MCF 10A (cell line): ENCODE data around the gene GSG1L. TPM values are rescaled to one million over a fixed set of nuclear protein-coding genes. Genes with fewer than 3 reads are reported as not detected.
"Not testable (repeated sequence)": the region's sequence is repeated elsewhere in the genome, so short reads cannot be mapped to it uniquely, and the experiment has no call there.

Experiments
- BruUV-seq: library from RNA; stranded (reverse); fragments of 400-500 nt; replicated peaks from 2 replicates; lab custom pipeline; 2021; lab: Mats Ljungman, UMichigan
- CTCF ChIA-PET: fragments of 300-600 bp; sonication (Branson Sonifier 250); formaldehyde crosslinking; extraction: SDS; loops from one replicate; lab custom pipeline; 2021; ENCODE audit warnings: antibody characterized with exemption, inconsistent platforms; lab: Yijun Ruan, JAX
- POLR2A ChIA-PET: fragments of 300-600, 350-650 bp; sonication (Branson Sonifier 250); formaldehyde crosslinking; extraction: SDS; loops from one replicate; lab custom pipeline; 2020; ENCODE audit warnings: antibody characterized with exemption, inconsistent platforms; lab: Yijun Ruan, JAX
- DNase-seq: peaks from one replicate; pipeline ENCODE4 v3.0.0-alpha.2; 2018; ENCODE audit not compliant: unreplicated experiment
- H3K27ac Mint-ChIP-seq: one replicate; pipeline ENCODE4 v1.8.0; 2022; ENCODE audit warnings: mild to moderate bottlenecking, low read depth, mixed read lengths; ENCODE audit not compliant: unreplicated experiment
- H3K27me3 Mint-ChIP-seq: one replicate; pipeline ENCODE4 v1.8.0; 2022; ENCODE audit warnings: mixed read lengths; ENCODE audit not compliant: insufficient read depth, unreplicated experiment
- H3K36me3 Mint-ChIP-seq: one replicate; pipeline ENCODE4 v1.8.0; 2022; ENCODE audit warnings: mild to moderate bottlenecking, moderate library complexity, mixed read lengths; ENCODE audit not compliant: insufficient read depth, unreplicated experiment
- H3K4me1 Mint-ChIP-seq: one replicate; pipeline ENCODE4 v1.8.0; 2022; ENCODE audit warnings: mixed read lengths; ENCODE audit not compliant: insufficient read depth, unreplicated experiment
- H3K4me3 Mint-ChIP-seq: one replicate; pipeline ENCODE4 v1.8.0; 2022; ENCODE audit warnings: mild to moderate bottlenecking, moderate library complexity, mixed read lengths; ENCODE audit not compliant: unreplicated experiment
- H3K9me3 Mint-ChIP-seq: one replicate; pipeline ENCODE4 v1.8.0; 2022; ENCODE audit warnings: mixed read lengths; ENCODE audit not compliant: unreplicated experiment
- CTCF ChIP-seq: fragments of 200-600 bp; IDR thresholded peaks from one replicate; pipeline ENCODE4 v1.8.0; 2022; ENCODE audit warnings: antibody characterized with exemption, mild to moderate bottlenecking; ENCODE audit not compliant: unreplicated experiment
- intact Hi-C: fragments of 100-400 bp; cut with micrococcal nuclease; formaldehyde crosslinking; loops from 2 replicates; pipeline ENCODE4 v1.14.1; 2022
- total RNA-seq: library from RNA; stranded (reverse); gene quantifications from 2 replicates; pipeline ENCODE4 v1.2.3, GENCODE V29; 2022

Gene GSG1L
- total RNA-seq, 1 experiment from 2014 or later, result not detected

DNA sequence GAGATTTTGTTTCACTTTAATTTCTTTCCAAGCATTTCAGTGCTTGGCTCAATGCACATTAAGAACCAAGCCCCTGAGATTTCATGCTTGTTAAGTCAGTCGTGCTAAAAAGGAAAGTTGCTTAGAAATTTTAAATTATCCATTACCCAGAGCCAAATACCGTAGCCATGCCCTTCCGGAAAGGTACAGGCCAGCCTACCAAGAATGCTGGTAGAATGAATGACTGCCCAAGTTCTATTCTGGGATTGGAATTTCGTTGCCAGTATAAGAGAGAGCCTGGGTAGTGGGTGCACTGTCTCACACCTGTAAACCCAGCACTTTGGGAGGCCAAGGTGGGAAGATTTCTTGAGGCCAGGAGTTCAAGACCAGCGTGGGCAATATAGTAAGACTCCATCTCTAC lies 319.6 kb downstream of the GSG1L start:
- BruUV-seq, result no TSS peak
- H3K4me1 Mint-ChIP-seq, result peaks cover 4% of the 10 kb centered on the region
- intact Hi-C loops, result no loop called here
- no peak overlapping the region for H3K27ac Mint-ChIP-seq
- POLR2A ChIA-PET, result no interaction called here
- CTCF ChIA-PET, result interaction anchor here (0.6 kb wide), 1 partner anchor 50 kb away, joined by 3 read pairs; no protein-coding TSS in a partner anchor
- H3K9me3 Mint-ChIP-seq, result no peaks in the 10 kb centered on the region
- no peak for TF ChIP-seq CTCF
- H3K4me3 Mint-ChIP-seq, result no peak overlapping the region
- DNase-seq, result no peak
- H3K36me3 Mint-ChIP-seq, result peaks cover 12% of the 10 kb centered on the region
- no peaks in the 10 kb centered on the region for H3K27me3 Mint-ChIP-seq

DNA sequence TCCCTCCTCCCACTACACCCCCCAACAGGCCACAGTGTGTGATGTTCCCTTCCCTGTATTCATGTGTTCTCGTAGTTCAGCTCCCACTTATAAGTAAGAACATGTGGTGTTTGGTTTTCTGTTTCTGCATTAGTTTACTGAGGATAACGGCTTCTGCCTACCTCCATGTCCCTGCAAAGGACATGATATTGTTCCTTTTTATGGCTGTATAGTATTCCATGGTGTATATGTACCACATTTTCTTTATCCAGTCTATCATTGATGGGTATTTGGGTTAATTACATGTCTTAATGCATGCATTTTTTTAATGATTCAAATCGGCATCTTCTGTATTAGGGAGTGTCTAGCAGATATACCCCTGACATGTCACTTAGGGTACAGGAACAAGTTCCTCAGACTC lies 320.5 kb downstream of the GSG1L start:
- not testable (repeated sequence) for H3K27ac Mint-ChIP-seq, H3K27me3 Mint-ChIP-seq, BruUV-seq

GRCh38 chr16:27742333-27742732 lies 321.2 kb downstream of the GSG1L start:
- intact Hi-C loops, result no loop called here

More for the DNA sequence above, 320.5 kb downstream of the GSG1L start:
- H3K4me1 Mint-ChIP-seq, intact Hi-C loops, CTCF ChIA-PET, DNase-seq, H3K4me3 Mint-ChIP-seq, H3K9me3 Mint-ChIP-seq, POLR2A ChIA-PET: not testable (repeated sequence)
- peaks cover 12% of the 10 kb centered on the region for H3K36me3 Mint-ChIP-seq

DNA sequence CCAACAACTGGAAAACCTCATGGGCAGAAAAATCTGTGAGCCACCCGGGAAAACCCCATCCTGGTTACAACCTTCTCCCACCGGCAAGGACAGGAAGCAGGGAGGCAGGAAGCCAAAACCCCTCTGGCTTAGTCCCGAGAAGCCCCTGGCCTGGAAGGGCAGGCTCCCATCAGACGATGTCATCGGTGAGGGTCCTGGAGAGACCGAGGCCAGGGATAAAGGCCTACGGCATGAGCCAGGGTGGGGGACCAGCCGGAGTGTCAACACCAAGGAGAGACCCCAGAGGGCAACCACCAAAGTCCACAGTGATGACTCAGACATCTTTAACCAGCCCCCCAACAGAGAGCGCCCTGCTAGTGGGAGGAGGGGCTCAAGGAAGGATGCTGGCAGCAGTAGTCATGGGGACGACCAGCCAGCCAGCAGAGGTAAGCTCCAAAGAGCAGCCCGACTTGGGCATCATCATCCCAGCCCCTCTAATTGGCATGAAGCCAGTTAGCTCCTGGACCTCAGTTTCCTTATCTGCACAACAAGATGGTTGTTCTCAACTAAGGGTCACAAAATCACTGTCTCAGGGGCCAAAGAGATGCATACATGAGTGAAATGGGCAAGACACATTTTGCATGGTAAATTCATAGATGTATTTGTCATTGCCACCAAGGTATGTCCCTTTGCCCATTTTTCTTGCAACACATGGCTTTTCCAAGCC lies 322.9 kb downstream of the GSG1L start:
- Mint-ChIP-seq H3K4me1 (no peaks in the 10 kb centered on the region), H3K27me3 (no peaks in the 10 kb centered on the region), H3K36me3 (peaks cover 19% of the 10 kb centered on the region), H3K9me3 (no peaks in the 10 kb centered on the region), H3K4me3 (no peak overlapping the region), H3K27ac (no peak overlapping the region)
- ChIA-PET CTCF (interaction anchor here (0.6 kb wide), 1 partner anchor 151 kb away, joined by 3 read pairs; no protein-coding TSS in a partner anchor), POLR2A (no interaction called here)
- no peak for DNase-seq
- no TSS peak for BruUV-seq
- intact Hi-C loops, result no loop called here
- no peak for TF ChIP-seq CTCF

More at GRCh38 chr16:27742333-27742732, 321.2 kb downstream of the GSG1L start:
- no peaks in the 10 kb centered on the region for H3K4me1 Mint-ChIP-seq
- POLR2A ChIA-PET, result no interaction called here
- no peaks in the 10 kb centered on the region for H3K27me3 Mint-ChIP-seq
- H3K9me3 Mint-ChIP-seq, result no peaks in the 10 kb centered on the region
- CTCF ChIA-PET, result interaction anchor here (0.5 to 1.0 kb wide), 4 partner anchors 21 to 592 kb away, joined by 3 to 5 read pairs (median 3); no protein-coding TSS in a partner anchor
- H3K4me3 Mint-ChIP-seq, result no peak overlapping the region
- no peak overlapping the region for H3K27ac Mint-ChIP-seq
- no TSS peak for BruUV-seq
- DNase-seq, result peak; percentile 10
- peaks cover 12% of the 10 kb centered on the region for H3K36me3 Mint-ChIP-seq
- no peak for TF ChIP-seq CTCF
